Thoracic aorta (tissue), 2 donors: Measurements from ENCODE around the gene HIKESHI. TPM values are rescaled to one million over a fixed set of nuclear protein-coding genes. Genes with fewer than 3 reads are reported as not detected.

Experiments used
- ATAC-seq: fragments of 150-250 bp; one replicate; pipeline ENCODE4 v1.8.0; 2017; ENCODE audit warnings: low read depth; ENCODE audit not compliant: insufficient number of reproducible peaks, low FRiP score
- DNase-seq: peaks from one replicate; pipeline ENCODE4 v3.0.0-alpha.2; 2020; ENCODE audit warnings: low spot score
- H3K27ac ChIP-seq, 2 donors: fragments of 200-600 bp; sonication (generic); 1 replicate in 1 of 2; 2 replicates in 1 of 2; pipeline ENCODE4 v1.5.1; 2016; ENCODE audit warnings: mild to moderate bottlenecking in 2 of 2, moderate library complexity in 2 of 2
- H3K27me3 ChIP-seq: fragments of 200-600 bp; sonication (generic); replicated peaks from 2 replicates; pipeline ENCODE4 v1.6.0; 2016; ENCODE audit warnings: mild to moderate bottlenecking; ENCODE audit not compliant: insufficient read depth
- H3K36me3 ChIP-seq: fragments of 200-600 bp; sonication (generic); one replicate; pipeline ENCODE4 v1.5.1; 2016
- H3K4me1 ChIP-seq, 2 donors: fragments of 200-600 bp; sonication (generic); 1 replicate in 1 of 2; 2 replicates in 1 of 2; pipeline versions ENCODE4 v1.5.1 to v1.6.0; 2016; ENCODE audit warnings: low read depth in 2 of 2, mild to moderate bottlenecking in 1 of 2; ENCODE audit not compliant: control insufficient read depth in 1 of 2
- H3K4me3 ChIP-seq: fragments of 200-600 bp; sonication (generic); 2 replicates; pipeline ENCODE4 v1.5.1; 2016; ENCODE audit warnings: mild to moderate bottlenecking
- H3K9me3 ChIP-seq: fragments of 200-600 bp; sonication (generic); 2 replicates; pipeline ENCODE4 v1.5.1; 2016
- total RNA-seq, 2 donors: library from RNA; depleted of rRNA; stranded (reverse); fragments of >200 nt; gene quantifications; one replicate each; pipeline versions ENCODE4 v1.1.0 to v1.2.3, GENCODE V29; 2016
- TF ChIP-seq, protein P1 (sequence below): fragments of 200-600 bp; sonication (generic); IDR thresholded peaks from one replicate; pipeline ENCODE4 v1.5.1; 2019; ENCODE audit warnings: antibody characterized with exemption

Gene HIKESHI
- total RNA-seq, 2 donors from 2014 or later, result 36.7 to 39.5 TPM

DNA sequence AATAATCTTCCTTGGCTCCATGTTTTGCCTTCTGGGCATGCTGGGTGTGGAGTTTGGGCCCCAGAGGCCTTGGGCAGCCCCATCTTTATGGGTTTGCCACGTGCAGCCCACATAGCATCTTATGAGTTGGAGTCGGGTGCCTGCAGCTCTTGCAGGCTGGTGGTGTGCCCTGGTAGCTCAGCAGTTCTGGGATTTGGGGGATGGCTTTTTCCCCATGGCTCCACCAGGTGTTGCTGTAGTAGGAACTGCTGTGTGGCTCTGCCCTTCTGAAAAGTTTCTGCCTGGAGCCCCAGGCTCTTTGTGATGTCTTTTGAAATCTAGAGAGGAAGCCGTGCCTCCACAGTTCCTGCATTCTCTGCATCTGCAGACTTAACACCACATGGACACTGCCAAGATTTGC is 40.7 kb upstream of the HIKESHI start:
- TF ChIP-seq, protein P1, sequence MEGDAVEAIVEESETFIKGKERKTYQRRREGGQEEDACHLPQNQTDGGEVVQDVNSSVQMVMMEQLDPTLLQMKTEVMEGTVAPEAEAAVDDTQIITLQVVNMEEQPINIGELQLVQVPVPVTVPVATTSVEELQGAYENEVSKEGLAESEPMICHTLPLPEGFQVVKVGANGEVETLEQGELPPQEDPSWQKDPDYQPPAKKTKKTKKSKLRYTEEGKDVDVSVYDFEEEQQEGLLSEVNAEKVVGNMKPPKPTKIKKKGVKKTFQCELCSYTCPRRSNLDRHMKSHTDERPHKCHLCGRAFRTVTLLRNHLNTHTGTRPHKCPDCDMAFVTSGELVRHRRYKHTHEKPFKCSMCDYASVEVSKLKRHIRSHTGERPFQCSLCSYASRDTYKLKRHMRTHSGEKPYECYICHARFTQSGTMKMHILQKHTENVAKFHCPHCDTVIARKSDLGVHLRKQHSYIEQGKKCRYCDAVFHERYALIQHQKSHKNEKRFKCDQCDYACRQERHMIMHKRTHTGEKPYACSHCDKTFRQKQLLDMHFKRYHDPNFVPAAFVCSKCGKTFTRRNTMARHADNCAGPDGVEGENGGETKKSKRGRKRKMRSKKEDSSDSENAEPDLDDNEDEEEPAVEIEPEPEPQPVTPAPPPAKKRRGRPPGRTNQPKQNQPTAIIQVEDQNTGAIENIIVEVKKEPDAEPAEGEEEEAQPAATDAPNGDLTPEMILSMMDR, result no peak
- DNase-seq (no peak), ATAC-seq (no peak)
- H3K27ac ChIP-seq, result no peak overlapping the region
- no peaks in the 10 kb centered on the region for H3K9me3 ChIP-seq
- H3K4me3 ChIP-seq, result no peak overlapping the region
- no peaks in the 10 kb centered on the region for H3K27me3 ChIP-seq
- H3K36me3 ChIP-seq, result peaks cover 21% of the 10 kb centered on the region
- peaks cover 0 to 6% of the 10 kb centered on the region in 2 donors for H3K4me1 ChIP-seq

DNA sequence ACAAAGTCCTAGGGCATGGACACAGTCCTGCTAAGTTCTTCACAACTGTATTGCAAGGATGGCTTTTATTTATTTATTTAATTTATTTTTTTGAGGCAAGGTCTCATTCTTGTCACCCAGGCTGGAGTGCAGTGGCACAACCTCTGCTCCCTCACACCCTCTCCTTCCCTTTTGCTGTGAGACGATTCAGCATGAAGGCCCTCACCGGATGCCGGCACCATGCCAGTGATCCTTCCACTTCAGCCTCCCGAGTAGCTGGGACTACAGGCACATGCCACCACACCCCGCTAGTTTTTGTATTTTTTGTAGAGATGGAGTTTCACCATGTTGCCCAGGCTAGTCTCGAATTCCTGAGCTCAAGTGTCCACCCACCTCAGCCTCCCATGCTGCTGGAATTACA is 39.7 kb upstream of the HIKESHI start:
- no peak for DNase-seq
- H3K4me1 ChIP-seq, result peaks cover 0 to 6% of the 10 kb centered on the region in 2 donors
- H3K27ac ChIP-seq, result no peak overlapping the region
- no peaks in the 10 kb centered on the region for H3K9me3 ChIP-seq
- no peak overlapping the region for H3K4me3 ChIP-seq
- no peaks in the 10 kb centered on the region for H3K27me3 ChIP-seq
- peaks cover 18% of the 10 kb centered on the region for H3K36me3 ChIP-seq
- no peak for ATAC-seq
- TF ChIP-seq, protein P1, result no peak

DNA sequence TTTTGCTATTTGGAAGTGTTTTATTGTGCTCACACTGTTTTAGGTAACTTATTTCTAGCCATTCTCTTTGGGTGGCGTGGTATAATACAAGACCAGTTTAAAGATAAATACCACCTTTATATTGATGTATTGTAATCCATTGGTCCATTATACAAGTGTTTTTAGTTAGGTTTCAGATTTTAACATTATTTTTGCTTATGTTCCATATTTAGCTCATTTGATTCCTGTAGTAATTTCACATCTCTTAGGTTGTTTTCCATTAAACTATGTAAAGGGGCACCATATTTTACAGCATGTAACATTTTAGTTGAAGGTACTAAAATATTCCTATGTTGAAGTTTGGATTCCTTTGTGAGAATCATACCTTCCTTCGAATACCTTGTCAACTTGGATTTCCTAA is 37.4 kb upstream of the HIKESHI start:
- Histone ChIP-seq H3K36me3 (peaks cover 12% of the 10 kb centered on the region), H3K4me3 (no peak overlapping the region), H3K9me3 (no peaks in the 10 kb centered on the region), H3K27ac (no peak overlapping the region), H3K4me1 (peaks cover 0 to 12% of the 10 kb centered on the region in 2 donors), H3K27me3 (no peaks in the 10 kb centered on the region)
- TF ChIP-seq, protein P1, result no peak
- no peak for DNase-seq
- ATAC-seq, result no peak

DNA sequence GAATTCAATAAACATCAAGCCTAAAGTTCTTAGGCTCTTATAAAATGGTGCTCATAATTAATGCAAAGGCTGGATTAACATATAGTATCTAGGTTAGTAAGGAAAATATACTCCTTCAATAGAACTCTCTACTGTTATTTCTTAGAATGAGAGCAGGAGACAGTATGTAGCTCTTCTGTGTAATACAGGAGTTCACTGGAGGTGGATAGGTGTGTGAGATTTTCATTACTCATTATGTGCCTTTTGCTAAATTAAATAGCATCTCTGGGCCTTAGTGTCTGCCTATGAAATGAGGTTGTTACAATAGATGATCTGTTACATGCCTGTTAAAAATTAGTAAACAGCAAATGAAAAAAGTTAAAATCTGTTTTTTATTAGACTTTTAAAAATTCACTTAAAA is 36.8 kb upstream of the HIKESHI start:
- TF ChIP-seq, protein P1, result no peak
- Histone ChIP-seq H3K27ac (no peak overlapping the region), H3K36me3 (peaks cover 12% of the 10 kb centered on the region), H3K9me3 (no peaks in the 10 kb centered on the region), H3K4me1 (peaks cover 0 to 12% of the 10 kb centered on the region in 2 donors), H3K4me3 (no peak overlapping the region), H3K27me3 (no peaks in the 10 kb centered on the region)
- DNase-seq (no peak), ATAC-seq (no peak)

DNA sequence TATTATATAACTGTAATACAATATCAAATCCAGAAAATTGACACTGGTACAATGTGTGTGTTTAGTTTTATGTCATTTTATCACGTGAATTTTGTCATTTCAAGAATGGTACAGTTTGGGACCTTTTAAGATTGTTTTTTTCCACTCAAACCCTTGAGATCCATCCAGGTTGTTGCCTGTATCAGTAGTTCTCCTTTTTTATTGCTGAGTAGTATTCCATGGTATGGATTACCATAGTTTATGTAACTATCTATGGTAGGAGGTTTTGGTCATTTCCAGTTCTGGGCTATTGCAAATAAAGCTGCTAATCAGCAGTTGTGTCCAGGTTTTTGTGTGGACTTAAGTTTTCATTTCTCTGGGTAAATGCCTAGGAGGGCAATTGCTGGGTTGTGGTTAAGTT is 32.4 kb upstream of the HIKESHI start:
- no peak overlapping the region for H3K27ac ChIP-seq
- H3K4me1 ChIP-seq, result peaks cover 0 to 12% of the 10 kb centered on the region in 2 donors
- peaks cover under 1% of the 10 kb centered on the region for H3K36me3 ChIP-seq
- TF ChIP-seq, protein P1, result no peak
- H3K4me3 ChIP-seq, result no peak overlapping the region
- no peaks in the 10 kb centered on the region for H3K27me3 ChIP-seq
- ATAC-seq (no peak), DNase-seq (no peak)
- no peaks in the 10 kb centered on the region for H3K9me3 ChIP-seq
